Panc1 (cell line): ENCODE results near the gene GLI3.

ENCODE experiments used
- SIN3A ChIP-seq: IDR thresholded peaks from 2 replicates; pipeline ENCODE4 v1.6.1; 2012; ENCODE audit warnings: low read depth, mild to moderate bottlenecking, low read length, moderate library complexity, borderline replicate concordance; ENCODE audit not compliant: insufficient read depth
- TF ChIP-seq, protein P1 (sequence below): fragments of 450-650 bp; IDR thresholded peaks from 2 replicates; pipeline ENCODE4 v1.5.1; 2017; ENCODE audit warnings: mild to moderate bottlenecking
- TF ChIP-seq, protein P2 (sequence below), 2 experiments: IDR thresholded peaks; 2 replicates each; pipeline ENCODE4 v1.6.1; 2011 to 2012; ENCODE audit warnings: low read depth in 2 of 2, control low read depth in 1 of 2, low read length in 1 of 2, mild to moderate bottlenecking in 1 of 2, moderate library complexity in 1 of 2; ENCODE audit not compliant: insufficient read depth in 1 of 2

DNA sequence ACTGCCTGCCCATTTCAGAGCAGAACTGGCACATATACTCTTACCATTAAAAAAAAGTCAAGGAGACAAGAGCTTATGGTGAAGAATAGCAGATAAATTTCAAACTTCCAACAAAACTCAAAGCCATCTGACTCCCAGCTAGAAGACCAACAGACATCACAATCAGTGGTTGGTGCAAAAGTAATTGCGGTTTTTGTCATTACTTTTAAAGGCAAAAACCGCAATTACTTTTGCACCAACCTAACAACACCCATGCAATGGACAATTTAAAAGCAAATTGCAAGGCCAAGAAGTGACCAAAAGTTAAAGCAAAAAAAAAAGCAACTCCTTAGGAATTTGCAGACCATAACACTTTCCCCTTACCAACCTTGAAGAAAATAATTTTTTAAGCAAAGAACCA, 18.8 kb downstream of the GLI3 start:
- TF ChIP-seq, protein P1, sequence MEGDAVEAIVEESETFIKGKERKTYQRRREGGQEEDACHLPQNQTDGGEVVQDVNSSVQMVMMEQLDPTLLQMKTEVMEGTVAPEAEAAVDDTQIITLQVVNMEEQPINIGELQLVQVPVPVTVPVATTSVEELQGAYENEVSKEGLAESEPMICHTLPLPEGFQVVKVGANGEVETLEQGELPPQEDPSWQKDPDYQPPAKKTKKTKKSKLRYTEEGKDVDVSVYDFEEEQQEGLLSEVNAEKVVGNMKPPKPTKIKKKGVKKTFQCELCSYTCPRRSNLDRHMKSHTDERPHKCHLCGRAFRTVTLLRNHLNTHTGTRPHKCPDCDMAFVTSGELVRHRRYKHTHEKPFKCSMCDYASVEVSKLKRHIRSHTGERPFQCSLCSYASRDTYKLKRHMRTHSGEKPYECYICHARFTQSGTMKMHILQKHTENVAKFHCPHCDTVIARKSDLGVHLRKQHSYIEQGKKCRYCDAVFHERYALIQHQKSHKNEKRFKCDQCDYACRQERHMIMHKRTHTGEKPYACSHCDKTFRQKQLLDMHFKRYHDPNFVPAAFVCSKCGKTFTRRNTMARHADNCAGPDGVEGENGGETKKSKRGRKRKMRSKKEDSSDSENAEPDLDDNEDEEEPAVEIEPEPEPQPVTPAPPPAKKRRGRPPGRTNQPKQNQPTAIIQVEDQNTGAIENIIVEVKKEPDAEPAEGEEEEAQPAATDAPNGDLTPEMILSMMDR: no peak
- TF ChIP-seq, protein P2, sequence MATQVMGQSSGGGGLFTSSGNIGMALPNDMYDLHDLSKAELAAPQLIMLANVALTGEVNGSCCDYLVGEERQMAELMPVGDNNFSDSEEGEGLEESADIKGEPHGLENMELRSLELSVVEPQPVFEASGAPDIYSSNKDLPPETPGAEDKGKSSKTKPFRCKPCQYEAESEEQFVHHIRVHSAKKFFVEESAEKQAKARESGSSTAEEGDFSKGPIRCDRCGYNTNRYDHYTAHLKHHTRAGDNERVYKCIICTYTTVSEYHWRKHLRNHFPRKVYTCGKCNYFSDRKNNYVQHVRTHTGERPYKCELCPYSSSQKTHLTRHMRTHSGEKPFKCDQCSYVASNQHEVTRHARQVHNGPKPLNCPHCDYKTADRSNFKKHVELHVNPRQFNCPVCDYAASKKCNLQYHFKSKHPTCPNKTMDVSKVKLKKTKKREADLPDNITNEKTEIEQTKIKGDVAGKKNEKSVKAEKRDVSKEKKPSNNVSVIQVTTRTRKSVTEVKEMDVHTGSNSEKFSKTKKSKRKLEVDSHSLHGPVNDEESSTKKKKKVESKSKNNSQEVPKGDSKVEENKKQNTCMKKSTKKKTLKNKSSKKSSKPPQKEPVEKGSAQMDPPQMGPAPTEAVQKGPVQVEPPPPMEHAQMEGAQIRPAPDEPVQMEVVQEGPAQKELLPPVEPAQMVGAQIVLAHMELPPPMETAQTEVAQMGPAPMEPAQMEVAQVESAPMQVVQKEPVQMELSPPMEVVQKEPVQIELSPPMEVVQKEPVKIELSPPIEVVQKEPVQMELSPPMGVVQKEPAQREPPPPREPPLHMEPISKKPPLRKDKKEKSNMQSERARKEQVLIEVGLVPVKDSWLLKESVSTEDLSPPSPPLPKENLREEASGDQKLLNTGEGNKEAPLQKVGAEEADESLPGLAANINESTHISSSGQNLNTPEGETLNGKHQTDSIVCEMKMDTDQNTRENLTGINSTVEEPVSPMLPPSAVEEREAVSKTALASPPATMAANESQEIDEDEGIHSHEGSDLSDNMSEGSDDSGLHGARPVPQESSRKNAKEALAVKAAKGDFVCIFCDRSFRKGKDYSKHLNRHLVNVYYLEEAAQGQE (IDR thresholded peaks at IDR 0.05; ENCODE audit: insufficient read depth in 1 of 2, low read depth in 2 of 2, low read length in 1 of 2): no peak
- no peak for TF ChIP-seq SIN3A
